ENCODE results near the gene SPINK2. TPM values are rescaled to one million over a fixed set of nuclear protein-coding genes. Genes with fewer than 3 reads are reported as not detected.

SPINK2 gene
- total RNA-seq, 4 donors from 2014 or later: 2.1 TPM; not detected in 3

DNA sequence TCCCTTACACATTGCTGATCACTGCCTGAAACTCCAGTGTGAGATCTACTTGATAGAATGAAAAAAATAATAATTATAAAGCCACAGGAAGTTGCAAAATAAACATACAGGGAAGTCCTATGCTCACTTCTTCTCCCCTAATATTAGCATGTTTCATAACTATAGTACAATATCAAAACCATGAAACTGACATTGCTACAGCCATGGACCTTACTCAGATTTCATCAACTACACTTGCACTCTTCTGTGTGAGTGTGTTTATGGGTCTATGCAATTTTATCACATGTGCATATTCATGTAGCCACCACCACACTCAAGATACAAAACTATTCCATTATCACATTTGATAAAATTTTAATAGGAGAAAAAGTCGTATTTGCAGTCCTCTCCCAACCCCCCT, 57.3 kb downstream of the SPINK2 start:
- intact Hi-C loops (cut with DNase I): no loop called here
- Histone ChIP-seq H3K36me3 (no peaks in the 10 kb centered on the region), H3K4me3 (replicated peaks in 1 of 3) (no peak overlapping the region), H3K9me3 (no peaks in the 10 kb centered on the region), H3K4me1 (peaks cover 0 to 4% of the 10 kb centered on the region in 2 donors), H3K27me3 (no peaks in the 10 kb centered on the region), H3K27ac (no peak overlapping the region)
- TF ChIP-seq, protein P1, sequence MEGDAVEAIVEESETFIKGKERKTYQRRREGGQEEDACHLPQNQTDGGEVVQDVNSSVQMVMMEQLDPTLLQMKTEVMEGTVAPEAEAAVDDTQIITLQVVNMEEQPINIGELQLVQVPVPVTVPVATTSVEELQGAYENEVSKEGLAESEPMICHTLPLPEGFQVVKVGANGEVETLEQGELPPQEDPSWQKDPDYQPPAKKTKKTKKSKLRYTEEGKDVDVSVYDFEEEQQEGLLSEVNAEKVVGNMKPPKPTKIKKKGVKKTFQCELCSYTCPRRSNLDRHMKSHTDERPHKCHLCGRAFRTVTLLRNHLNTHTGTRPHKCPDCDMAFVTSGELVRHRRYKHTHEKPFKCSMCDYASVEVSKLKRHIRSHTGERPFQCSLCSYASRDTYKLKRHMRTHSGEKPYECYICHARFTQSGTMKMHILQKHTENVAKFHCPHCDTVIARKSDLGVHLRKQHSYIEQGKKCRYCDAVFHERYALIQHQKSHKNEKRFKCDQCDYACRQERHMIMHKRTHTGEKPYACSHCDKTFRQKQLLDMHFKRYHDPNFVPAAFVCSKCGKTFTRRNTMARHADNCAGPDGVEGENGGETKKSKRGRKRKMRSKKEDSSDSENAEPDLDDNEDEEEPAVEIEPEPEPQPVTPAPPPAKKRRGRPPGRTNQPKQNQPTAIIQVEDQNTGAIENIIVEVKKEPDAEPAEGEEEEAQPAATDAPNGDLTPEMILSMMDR (IDR thresholded peaks at IDR 0.05): no peak
- TF ChIP-seq POLR2A (IDR thresholded peaks at IDR 0.05): no peak
- no peak for DNase-seq
- 90 to 94% methylated on average over 1 of the region's 1 CpG for WGBS, 2 donors

- intact Hi-C loops (cut with DNase I): no loop called here
- no peak overlapping the region for H3K27ac ChIP-seq
- no peaks in the 10 kb centered on the region for H3K36me3 ChIP-seq
- no peak for DNase-seq
- no peaks in the 10 kb centered on the region for H3K9me3 ChIP-seq
- 88 to 93% methylated on average over 10 of the region's 10 CpGs for WGBS, 2 donors
- H3K4me1 ChIP-seq: peaks cover 13 to 18% of the 10 kb centered on the region in 2 donors
- H3K4me3 ChIP-seq (replicated peaks in 1 of 3): no peak overlapping the region
- TF ChIP-seq, protein P1 (IDR thresholded peaks at IDR 0.05): no peak
- no peak for TF ChIP-seq POLR2A (IDR thresholded peaks at IDR 0.05)
- no peaks in the 10 kb centered on the region for H3K27me3 ChIP-seq
These were observed 58.8 kb downstream of the SPINK2 start for GRCh38 chr4:56762484-56763250.

DNA sequence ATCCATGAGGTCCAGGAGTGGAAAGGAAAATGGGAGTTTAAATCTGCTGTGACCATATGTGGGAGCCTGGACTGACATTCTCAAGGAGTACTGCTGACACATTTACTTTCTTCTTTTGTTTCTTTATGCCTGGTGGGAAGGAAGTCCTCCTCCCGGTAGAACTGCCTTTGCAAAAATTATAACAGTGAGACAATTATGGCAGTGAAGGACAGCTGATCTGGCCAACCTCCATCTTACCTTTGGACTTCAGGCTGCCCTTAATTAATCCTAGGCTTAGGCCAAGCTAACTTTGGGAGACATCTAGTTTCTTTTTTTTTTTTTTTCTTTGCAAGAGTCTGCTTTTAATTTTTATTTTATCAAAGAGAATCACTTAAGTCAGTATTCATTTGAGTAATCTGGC, 61.3 kb downstream of the SPINK2 start:
- Histone ChIP-seq H3K27ac (no peak overlapping the region), H3K4me3 (replicated peaks in 1 of 3) (no peak overlapping the region), H3K36me3 (no peaks in the 10 kb centered on the region), H3K27me3 (no peaks in the 10 kb centered on the region), H3K9me3 (no peaks in the 10 kb centered on the region), H3K4me1 (peaks cover 22 to 29% of the 10 kb centered on the region in 2 donors)
- 56 to 66% methylated on average over 1 of the region's 1 CpG for WGBS, 2 donors
- TF ChIP-seq, protein P1 (IDR thresholded peaks at IDR 0.05): no peak
- no peak for TF ChIP-seq POLR2A (IDR thresholded peaks at IDR 0.05)
- intact Hi-C loops (cut with DNase I): no loop called here
- no peak for DNase-seq

Small RNA genes within 50 kb of the gene (small RNA-seq; reads per million reads assigned to genes)
- gene RF00017 (not detected), gene RF00019 (not detected), gene RN7SL357P (not detected), gene RN7SL492P (not detected)

Other genes starting within 250 kb of the SPINK2 start
- 100 to 1,000 TPM; 271 to 316 (median 289) TPM for gene HOPX, start 140.4 kb downstream of the SPINK2 start, total RNA-seq
- 10 to 100 TPM; 33.2 to 50.3 (median 41.1) TPM for gene REST, start 86.2 kb upstream of the SPINK2 start, total RNA-seq
- gene NOA1, start 155.9 kb upstream of the SPINK2 start, total RNA-seq: 10 to 100 TPM; 22.1 to 27.4 (median 24.7) TPM
- 100 to 1,000 TPM in 1 of 4 donors, 10 to 100 TPM in 3; 82.1 to 111 (median 84.2) TPM for gene POLR2B, start 157.2 kb upstream of the SPINK2 start, total RNA-seq

Data from thyroid gland (tissue), 4 donors.